Raji (cell line): ENCODE results near the gene EIF1B.

Source experiments
- POLR2A ChIP-seq: IDR thresholded peaks from 2 replicates; pipeline ENCODE4 v1.6.1; 2011; ENCODE audit warnings: low read depth, low read length, control low read depth; ENCODE audit not compliant: insufficient read depth

Gene EIF1B

GRCh38 chr3:40325465-40325864 lies 16.0 kb downstream of the EIF1B start:
- no peak for TF ChIP-seq POLR2A

- TF ChIP-seq POLR2A: no peak
Observed at GRCh38 chr3:40328374-40328773, 18.9 kb downstream of the EIF1B start.

GRCh38 chr3:40329071-40329470 lies 19.6 kb downstream of the EIF1B start:
- TF ChIP-seq POLR2A: no peak

GRCh38 chr3:40332684-40333083 lies 23.2 kb downstream of the EIF1B start:
- no peak for TF ChIP-seq POLR2A

- no peak for TF ChIP-seq POLR2A
Observed at GRCh38 chr3:40333416-40333815, 23.9 kb downstream of the EIF1B start.

GRCh38 chr3:40333852-40334251 lies 24.3 kb downstream of the EIF1B start:
- no peak for TF ChIP-seq POLR2A

- TF ChIP-seq POLR2A: no peak
Observed at GRCh38 chr3:40336101-40336500, 26.6 kb downstream of the EIF1B start.

GRCh38 chr3:40336511-40337135 lies 27.1 kb downstream of the EIF1B start:
- TF ChIP-seq POLR2A: no peak

- no peak for TF ChIP-seq POLR2A
Observed at GRCh38 chr3:40337136-40338108, 27.9 kb downstream of the EIF1B start.

- TF ChIP-seq POLR2A: no peak
Observed at GRCh38 chr3:40339871-40340270, 30.4 kb downstream of the EIF1B start.

GRCh38 chr3:40340541-40341170 lies 31.1 kb downstream of the EIF1B start:
- no peak for TF ChIP-seq POLR2A

GRCh38 chr3:40341671-40342070 lies 32.2 kb downstream of the EIF1B start:
- TF ChIP-seq POLR2A: no peak

GRCh38 chr3:40350529-40350928 lies 41.0 kb downstream of the EIF1B start:
- no peak for TF ChIP-seq POLR2A

GRCh38 chr3:40355410-40355809 lies 45.9 kb downstream of the EIF1B start:
- no peak for TF ChIP-seq POLR2A

- TF ChIP-seq POLR2A: no peak
Observed at GRCh38 chr3:40358454-40358853, 48.9 kb downstream of the EIF1B start.
